ENCODE results near the gene IMPDH1.

DNA sequence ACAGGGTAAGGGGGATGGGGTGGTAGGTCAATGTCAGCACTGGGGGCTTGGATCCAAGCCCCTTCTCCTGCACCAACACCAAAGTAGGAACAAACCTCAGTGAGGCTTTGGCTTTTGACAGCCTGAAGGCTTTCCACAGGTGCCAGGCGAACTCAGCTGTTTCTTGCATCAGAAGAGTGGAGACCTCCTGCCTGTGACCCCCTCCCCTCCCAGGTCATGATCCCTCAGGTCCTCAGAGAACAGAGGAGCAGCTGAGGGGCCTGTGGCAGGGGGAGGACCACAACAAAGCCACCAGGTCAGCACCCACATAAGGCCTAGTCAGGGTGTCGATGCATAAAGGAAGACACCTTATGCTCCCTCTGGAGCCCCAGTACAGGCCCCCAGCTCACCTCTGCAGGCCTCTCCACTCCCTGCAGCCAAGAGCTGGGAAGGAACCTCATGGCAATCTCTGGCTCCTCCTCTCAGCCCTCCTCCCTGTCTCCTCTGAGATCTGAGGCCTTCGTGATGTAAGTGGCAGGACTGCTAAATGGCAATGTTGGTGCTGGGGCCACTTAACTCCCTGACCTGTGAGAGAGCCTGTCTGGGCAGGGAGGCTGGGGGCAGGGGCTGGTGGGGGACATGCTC is 29.2 kb downstream of the IMPDH1 start:
- TF ChIP-seq, protein P1, sequence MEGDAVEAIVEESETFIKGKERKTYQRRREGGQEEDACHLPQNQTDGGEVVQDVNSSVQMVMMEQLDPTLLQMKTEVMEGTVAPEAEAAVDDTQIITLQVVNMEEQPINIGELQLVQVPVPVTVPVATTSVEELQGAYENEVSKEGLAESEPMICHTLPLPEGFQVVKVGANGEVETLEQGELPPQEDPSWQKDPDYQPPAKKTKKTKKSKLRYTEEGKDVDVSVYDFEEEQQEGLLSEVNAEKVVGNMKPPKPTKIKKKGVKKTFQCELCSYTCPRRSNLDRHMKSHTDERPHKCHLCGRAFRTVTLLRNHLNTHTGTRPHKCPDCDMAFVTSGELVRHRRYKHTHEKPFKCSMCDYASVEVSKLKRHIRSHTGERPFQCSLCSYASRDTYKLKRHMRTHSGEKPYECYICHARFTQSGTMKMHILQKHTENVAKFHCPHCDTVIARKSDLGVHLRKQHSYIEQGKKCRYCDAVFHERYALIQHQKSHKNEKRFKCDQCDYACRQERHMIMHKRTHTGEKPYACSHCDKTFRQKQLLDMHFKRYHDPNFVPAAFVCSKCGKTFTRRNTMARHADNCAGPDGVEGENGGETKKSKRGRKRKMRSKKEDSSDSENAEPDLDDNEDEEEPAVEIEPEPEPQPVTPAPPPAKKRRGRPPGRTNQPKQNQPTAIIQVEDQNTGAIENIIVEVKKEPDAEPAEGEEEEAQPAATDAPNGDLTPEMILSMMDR (conservative IDR thresholded peaks at IDR 0.05; ENCODE audit: low read length), result no peak
- TF ChIP-seq EZH2phosphoT487 (IDR thresholded peaks at IDR 0.05; ENCODE audit: borderline replicate concordance), result no peak

Data from Loucy (cell line).